ENCODE data around the gene TEAD1.

Gene TEAD1

DNA sequence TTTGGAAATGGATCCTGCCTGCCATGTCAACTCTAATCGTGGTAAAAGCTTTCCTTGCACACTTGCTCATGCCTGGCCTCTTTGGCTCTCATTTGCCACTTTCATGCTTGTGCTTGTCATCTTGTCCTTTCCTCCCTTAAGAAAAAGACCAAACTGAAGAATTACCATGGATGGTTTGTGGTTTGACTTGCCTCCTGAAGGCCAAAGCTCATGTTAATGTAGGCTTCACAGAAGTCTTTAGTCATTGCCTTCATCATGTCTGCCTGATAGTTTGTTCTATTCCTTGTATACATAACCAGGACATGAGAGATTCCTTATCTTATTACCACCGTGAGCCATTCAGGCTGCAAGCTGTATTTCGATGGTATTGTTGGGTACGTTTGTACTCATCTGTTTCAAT lies 17.3 kb downstream of the TEAD1 start:
- peak overlapping the region; percentile 55 for H3K27ac ChIP-seq
- TF ChIP-seq, protein P1, sequence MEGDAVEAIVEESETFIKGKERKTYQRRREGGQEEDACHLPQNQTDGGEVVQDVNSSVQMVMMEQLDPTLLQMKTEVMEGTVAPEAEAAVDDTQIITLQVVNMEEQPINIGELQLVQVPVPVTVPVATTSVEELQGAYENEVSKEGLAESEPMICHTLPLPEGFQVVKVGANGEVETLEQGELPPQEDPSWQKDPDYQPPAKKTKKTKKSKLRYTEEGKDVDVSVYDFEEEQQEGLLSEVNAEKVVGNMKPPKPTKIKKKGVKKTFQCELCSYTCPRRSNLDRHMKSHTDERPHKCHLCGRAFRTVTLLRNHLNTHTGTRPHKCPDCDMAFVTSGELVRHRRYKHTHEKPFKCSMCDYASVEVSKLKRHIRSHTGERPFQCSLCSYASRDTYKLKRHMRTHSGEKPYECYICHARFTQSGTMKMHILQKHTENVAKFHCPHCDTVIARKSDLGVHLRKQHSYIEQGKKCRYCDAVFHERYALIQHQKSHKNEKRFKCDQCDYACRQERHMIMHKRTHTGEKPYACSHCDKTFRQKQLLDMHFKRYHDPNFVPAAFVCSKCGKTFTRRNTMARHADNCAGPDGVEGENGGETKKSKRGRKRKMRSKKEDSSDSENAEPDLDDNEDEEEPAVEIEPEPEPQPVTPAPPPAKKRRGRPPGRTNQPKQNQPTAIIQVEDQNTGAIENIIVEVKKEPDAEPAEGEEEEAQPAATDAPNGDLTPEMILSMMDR (IDR thresholded peaks at IDR 0.05) = no peak

DNA sequence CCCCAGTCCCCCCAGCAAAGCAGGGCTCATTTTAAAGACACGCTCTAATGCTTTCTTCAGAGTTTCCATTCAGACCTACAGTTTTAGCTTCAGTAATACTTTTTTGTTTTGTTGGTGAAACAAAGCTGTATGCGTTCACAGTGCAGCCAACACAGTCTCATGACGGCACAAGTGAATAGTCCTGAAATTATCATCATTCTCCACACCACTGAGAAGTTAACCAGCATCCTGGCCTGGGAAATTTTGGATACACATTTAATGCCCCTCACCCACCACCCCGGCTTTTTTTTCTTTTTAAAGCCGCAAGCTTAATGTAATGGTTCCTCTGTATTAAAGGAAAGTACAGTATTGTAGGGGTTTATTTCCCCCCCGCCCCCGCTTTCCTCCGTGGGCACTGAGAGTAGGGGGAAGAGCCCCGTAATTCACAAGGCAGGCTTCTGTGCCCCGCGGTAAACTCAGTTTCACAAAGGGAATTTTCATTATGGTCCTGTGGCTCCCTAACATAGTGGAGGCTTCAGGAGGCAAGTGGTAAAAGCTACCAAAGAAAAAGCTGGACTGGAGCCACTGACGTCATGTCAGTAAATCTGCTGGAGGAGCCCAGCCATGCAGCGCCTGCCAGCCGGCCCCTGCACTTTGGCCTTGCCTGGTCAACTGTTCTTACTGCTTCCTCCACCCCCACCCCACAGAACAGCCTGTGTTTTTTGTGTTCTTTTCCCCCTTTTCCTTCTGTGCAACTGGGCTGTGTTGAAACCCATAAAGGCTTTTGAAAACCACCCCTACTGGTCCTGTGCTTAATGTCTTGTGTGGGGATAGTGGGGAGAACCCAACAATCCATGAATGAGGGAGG lies 18.2 kb downstream of the TEAD1 start:
- TF ChIP-seq ZFX (IDR thresholded peaks at IDR 0.05; ENCODE audit: borderline replicate concordance) = no peak
- TF ChIP-seq, protein P1 (IDR thresholded peaks at IDR 0.05) = no peak
- H3K27ac ChIP-seq = peak overlapping the region; percentile 55

DNA sequence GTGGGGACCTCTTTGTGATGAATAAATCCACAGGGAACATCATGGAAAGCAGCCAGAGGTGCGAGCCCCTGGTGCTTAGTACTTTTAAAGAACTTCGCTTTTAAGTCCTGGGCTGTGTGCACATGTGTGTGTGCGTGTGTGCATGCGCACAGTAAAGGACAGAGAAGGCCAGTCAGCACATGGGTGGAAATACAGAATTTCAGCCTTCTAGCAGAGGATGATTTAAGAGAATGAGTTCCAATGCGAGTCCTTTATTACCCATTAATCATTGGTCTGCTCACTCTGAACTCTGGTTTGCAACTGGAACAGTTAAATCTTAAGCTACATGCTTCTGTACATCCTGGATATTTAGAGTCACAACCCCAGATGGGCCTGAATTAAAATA lies 18.9 kb downstream of the TEAD1 start:
- H3K27ac ChIP-seq = peak overlapping the region; percentile 55
- TF ChIP-seq ZFX (IDR thresholded peaks at IDR 0.05; ENCODE audit: borderline replicate concordance) = no peak
- TF ChIP-seq, protein P1 (IDR thresholded peaks at IDR 0.05) = no peak

- TF ChIP-seq ZFX (IDR thresholded peaks at IDR 0.05; ENCODE audit: borderline replicate concordance) = no peak
- TF ChIP-seq, protein P1 (IDR thresholded peaks at IDR 0.05) = no peak
- peak overlapping the region; percentile 55 for H3K27ac ChIP-seq
Measured at GRCh38 chr11:12693479-12694182, 19.4 kb downstream of the TEAD1 start.

GRCh38 chr11:12694183-12694531 lies 19.9 kb downstream of the TEAD1 start:
- TF ChIP-seq, protein P1 (IDR thresholded peaks at IDR 0.05) = no peak
- TF ChIP-seq ZFX (IDR thresholded peaks at IDR 0.05; ENCODE audit: borderline replicate concordance) = no peak
- H3K27ac ChIP-seq = peak overlapping the region; percentile 55

DNA sequence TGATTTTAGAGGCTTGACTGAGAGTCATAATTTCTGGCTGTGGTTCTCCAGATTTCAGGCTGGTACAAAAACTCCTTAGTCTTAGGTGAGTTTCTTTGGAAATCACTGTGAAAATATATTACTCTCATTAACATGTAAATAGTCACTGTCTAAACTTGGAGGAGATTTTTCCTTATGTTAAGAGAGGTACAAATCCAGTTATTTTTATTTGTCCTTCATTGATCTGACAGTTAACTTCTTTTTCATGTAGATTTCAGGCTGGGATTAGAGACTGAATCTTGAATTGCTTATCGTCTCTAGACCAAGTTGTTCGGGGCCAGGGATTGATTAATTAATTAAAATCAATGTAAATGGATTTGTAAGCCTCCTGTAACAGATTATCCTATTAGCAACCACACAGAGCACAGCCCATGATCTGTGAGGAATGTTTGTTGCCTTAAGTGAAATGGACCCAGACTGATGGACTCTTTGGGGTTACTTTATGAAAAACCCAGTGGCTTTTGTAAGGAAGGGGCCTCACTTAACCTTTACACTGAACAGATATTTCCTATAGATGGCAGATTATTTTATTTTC lies 21.1 kb downstream of the TEAD1 start:
- TF ChIP-seq, protein P1 (IDR thresholded peaks at IDR 0.05) = no peak
- no peak for TF ChIP-seq ZFX (IDR thresholded peaks at IDR 0.05; ENCODE audit: borderline replicate concordance)
- H3K27ac ChIP-seq = no peak overlapping the region

- no peak overlapping the region for H3K27ac ChIP-seq
- no peak for TF ChIP-seq ZFX (IDR thresholded peaks at IDR 0.05; ENCODE audit: borderline replicate concordance)
- TF ChIP-seq, protein P1 (IDR thresholded peaks at IDR 0.05) = no peak
Measured at GRCh38 chr11:12695873-12696272, 21.7 kb downstream of the TEAD1 start.

Measured in 22Rv1 (cell line).